Measurements from ENCODE around the gene FGD3.

The FGD3 gene

GRCh38 chr9:93081081-93081529, 133.8 kb downstream of the FGD3 start:
- FAIRE-seq, result no peak

DNA sequence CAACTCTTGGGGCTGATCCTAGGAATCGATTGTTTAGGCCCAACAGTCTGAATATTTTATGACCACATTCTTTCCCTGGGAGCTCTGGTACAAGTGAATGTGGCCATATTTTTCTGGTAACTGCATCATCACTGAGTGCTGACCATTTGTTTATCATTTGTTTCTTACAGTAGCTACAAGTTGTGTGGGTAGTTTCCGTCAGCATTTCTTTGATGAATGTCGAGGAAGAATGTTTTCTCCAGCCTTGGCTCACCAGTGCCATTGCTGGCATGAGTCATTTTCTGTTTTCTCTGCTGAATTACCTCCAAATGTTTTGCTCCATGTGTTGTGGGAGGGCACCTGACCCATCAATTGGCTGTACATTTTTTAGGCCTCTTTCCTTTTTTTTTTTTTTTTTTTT, 134.6 kb downstream of the FGD3 start:
- no peak for FAIRE-seq

GRCh38 chr9:93082841-93083411, 135.6 kb downstream of the FGD3 start:
- no peak for FAIRE-seq

DNA sequence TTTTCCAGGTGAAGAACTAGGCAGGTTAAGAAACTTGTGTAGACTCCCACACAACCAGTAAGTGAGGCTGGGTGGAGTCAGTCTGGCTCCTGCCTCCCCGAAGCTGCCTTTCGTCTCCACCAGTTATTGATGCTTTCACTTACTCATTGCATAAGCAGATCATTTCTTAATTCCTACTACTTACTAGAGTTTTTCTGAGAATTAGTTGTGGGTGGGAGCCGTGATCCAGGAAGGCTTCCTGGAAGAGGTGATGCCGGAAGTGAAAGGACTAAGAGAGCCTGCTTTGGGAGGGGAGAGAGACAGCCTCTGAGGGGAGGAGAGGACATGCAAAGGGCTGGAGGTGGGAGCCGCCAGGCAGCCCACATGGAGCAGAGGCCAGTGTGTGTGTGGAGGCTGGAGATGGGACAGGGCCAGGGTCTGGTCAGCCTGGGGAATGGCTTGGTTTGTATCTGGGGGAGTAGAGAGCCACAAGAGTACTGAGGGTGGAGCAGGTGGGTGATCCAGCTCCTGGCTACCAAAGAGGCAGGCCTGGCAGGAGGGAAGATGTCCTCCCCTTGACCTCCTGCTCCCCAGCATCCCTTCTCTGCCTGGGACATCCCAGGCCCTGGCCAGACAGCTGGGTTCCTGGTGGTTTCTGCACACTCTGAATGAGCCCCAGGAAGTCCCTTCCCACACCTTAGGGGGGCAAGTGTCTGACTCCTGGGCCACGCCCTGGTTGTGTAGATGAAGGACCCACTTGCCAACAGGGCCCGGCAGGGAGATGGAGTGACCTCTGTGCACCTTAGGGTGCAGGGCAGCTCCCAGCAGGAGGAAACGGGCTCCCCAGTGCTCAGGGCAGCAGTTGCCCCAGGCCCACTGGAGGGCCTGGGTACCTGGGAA, 136.5 kb downstream of the FGD3 start:
- FAIRE-seq, result no peak

DNA sequence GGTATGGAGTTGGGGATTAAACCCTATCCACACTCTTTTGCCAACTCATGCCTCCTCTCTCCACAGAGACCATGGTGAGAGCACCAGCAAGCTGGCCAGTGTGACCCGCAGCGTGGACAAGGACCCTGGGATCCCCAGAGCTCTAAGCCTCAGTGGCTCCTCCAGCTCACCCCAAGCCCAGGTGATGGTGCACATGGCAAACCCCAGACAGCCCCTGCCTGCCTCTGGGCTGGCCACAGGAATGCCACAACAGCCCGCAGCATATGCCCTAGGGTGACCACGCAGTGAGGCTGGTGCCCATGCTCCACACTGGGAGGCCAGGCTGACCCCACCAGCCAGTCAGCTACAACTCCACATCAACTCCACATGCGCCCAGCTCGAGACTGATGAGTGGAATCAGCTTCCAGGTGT, 137.2 kb downstream of the FGD3 start:
- FAIRE-seq, result no peak

GRCh38 chr9:93085676-93086075, 138.4 kb downstream of the FGD3 start:
- no peak for FAIRE-seq
